T-cell (primary cell): ENCODE data around the gene ARHGEF11. TPM values are rescaled to one million over a fixed set of nuclear protein-coding genes. Genes with fewer than 3 reads are reported as not detected.

Experiments
- ATAC-seq, 4 experiments: fragments of 200-7000 bp in 3 of 4; fragments of 150-1000 bp in 1 of 4; cut with Tn5 transposase; replicated peaks in 1 of 4; 1 replicate in 3 of 4; 2 replicates in 1 of 4; pipeline ENCODE4 v1.10.0; 2021; ENCODE audit warnings: moderate library complexity in 3 of 4, mild to moderate bottlenecking in 2 of 4, moderate number of reproducible peaks in 1 of 4
- CTCF ChIA-PET, 2 donors: fragments of 300-600 bp; sonication (Branson Sonifier 250); formaldehyde crosslinking; loops; one replicate each; lab custom pipeline; 2022; ENCODE audit warnings: antibody characterized with exemption in 2 of 2; lab: Charles Lee
- POLR2A ChIA-PET, 2 donors: fragments of 300-600 bp; sonication (Branson Sonifier 250); formaldehyde crosslinking; loops; one replicate each; lab custom pipeline; 2022; ENCODE audit warnings: antibody characterized with exemption in 2 of 2; lab: Charles Lee
- DNase-seq, 35 experiments: peaks; one replicate each; pipeline versions ENCODE4 v3.0.0 to v3.0.0-alpha.2; 2013 to 2023
- H3K27ac ChIP-seq: one replicate; pipeline ENCODE4 v1.5.1; 2013; ENCODE audit warnings: low read length
- H3K27me3 ChIP-seq, 2 experiments: replicated peaks in 1 of 2; 1 replicate in 1 of 2; 2 replicates in 1 of 2; pipeline versions ENCODE4 v1.6.1 to v1.7.0; 2013; ENCODE audit warnings: low read length in 1 of 2, mixed read lengths in 1 of 2; ENCODE audit not compliant: control insufficient read depth in 2 of 2, insufficient read depth in 2 of 2; ENCODE audit errors: extremely low read depth in 1 of 2
- H3K36me3 ChIP-seq, 2 donors: 1 replicate in 1 of 2; 2 replicates in 1 of 2; pipeline versions ENCODE4 v1.6.1 to v1.7.0; 2013; ENCODE audit warnings: low read length in 1 of 2; ENCODE audit not compliant: control insufficient read depth in 2 of 2, insufficient read depth in 1 of 2; ENCODE audit errors: extremely low read depth in 1 of 2
- H3K4me1 ChIP-seq, 2 experiments: 1 replicate in 1 of 2; 2 replicates in 1 of 2; pipeline versions ENCODE4 v1.6.1 to v1.7.0; 2013; ENCODE audit warnings: low read length in 2 of 2, mixed read lengths in 1 of 2; ENCODE audit not compliant: insufficient read depth in 2 of 2, control insufficient read depth in 1 of 2; ENCODE audit errors: extremely low read depth in 1 of 2
- H3K4me3 ChIP-seq, 2 donors: 1 replicate in 1 of 2; 2 replicates in 1 of 2; pipeline versions ENCODE4 v1.5.1 to v1.7.0; 2013; ENCODE audit warnings: mild to moderate bottlenecking in 2 of 2, low read length in 1 of 2, moderate library complexity in 1 of 2; ENCODE audit not compliant: control insufficient read depth in 1 of 2; ENCODE audit errors: extremely low read depth in 1 of 2
- H3K9me3 ChIP-seq: 2 replicates; pipeline ENCODE4 v1.7.0; 2013
- H3K27ac Mint-ChIP-seq, 2 donors: one replicate each; pipeline ENCODE4 v1.8.0; 2020 to 2021; ENCODE audit warnings: mild to moderate bottlenecking in 2 of 2, mixed read lengths in 2 of 2
- H3K27me3 Mint-ChIP-seq, 2 donors: one replicate each; pipeline ENCODE4 v1.8.0; 2021 to 2022; ENCODE audit warnings: mixed read lengths in 2 of 2
- H3K36me3 Mint-ChIP-seq: one replicate; pipeline ENCODE4 v1.8.0; 2021; ENCODE audit warnings: mixed read lengths
- H3K4me1 Mint-ChIP-seq, 3 donors: one replicate each; pipeline ENCODE4 v1.8.0; 2020 to 2022; ENCODE audit warnings: mixed read lengths in 3 of 3, mild to moderate bottlenecking in 1 of 3
- H3K4me3 Mint-ChIP-seq, 3 donors: one replicate each; pipeline ENCODE4 v1.8.0; 2020 to 2022; ENCODE audit warnings: mild to moderate bottlenecking in 3 of 3, mixed read lengths in 3 of 3, moderate library complexity in 3 of 3
- H3K9me3 Mint-ChIP-seq, 3 donors: one replicate each; pipeline ENCODE4 v1.8.0; 2020 to 2022; ENCODE audit warnings: mixed read lengths in 3 of 3
- WGBS: methylation state at CpG from one replicate; pipeline ENCODE4 v1.1.5; 2013; ENCODE audit warnings: missing lambda C conversion rate; ENCODE audit not compliant: insufficient coverage; 5-methylcytosine and 5-hydroxymethylcytosine counted together
- total RNA-seq, 35 experiments: library from RNA in 6 of 35; stranded (reverse) in 6 of 35; fragments of 120-200 nt in 1 of 35; gene quantifications; one replicate each; pipeline versions ENCODE4 v1.2.1 to v1.2.4 and lab custom pipeline; 2013 to 2026

ARHGEF11 gene
- total RNA-seq, 5 donors from 2014 or later (not counting 1 experiment from before 2014, with no cell fraction given), result 20.7 to 34.6 (median 34.1) TPM

DNA sequence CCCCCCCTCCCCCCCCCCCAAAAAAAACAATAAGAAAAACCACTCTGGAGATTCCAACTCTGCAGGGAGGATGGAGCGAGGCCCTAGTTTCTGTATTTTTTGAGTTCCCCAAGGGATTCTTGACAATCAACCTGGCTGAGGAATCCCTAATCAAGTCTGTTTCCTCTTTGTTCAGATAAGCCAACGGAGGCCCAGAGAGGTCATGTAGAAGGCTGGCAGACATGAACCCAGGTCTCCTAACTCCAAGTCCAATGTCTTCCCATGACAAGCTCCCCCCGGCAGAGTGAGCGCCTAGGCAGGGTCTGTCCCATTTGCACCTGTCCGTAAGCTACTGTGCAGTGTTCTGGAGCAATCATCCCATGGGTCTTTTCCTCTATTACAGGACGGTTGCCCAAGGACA lies 85.6 kb downstream of the ARHGEF11 start:
- Histone ChIP-seq H3K27ac (no peak overlapping the region), H3K27me3 (no peaks in the 10 kb centered on the region), H3K4me1 (peaks cover 13 to 29% of the 10 kb centered on the region in 2 experiments), H3K9me3 (no peaks in the 10 kb centered on the region), H3K36me3 (peaks cover 9 to 42% of the 10 kb centered on the region in 2 donors), H3K4me3 (no peak overlapping the region)
- Mint-ChIP-seq H3K4me1 (peaks cover 40 to 41% (median 41%) of the 10 kb centered on the region in 3 donors), H3K4me3 (no peak overlapping the region), H3K27ac (no peak overlapping the region), H3K9me3 (no peaks in the 10 kb centered on the region), H3K36me3 (peaks cover 65% of the 10 kb centered on the region), H3K27me3 (no peaks in the 10 kb centered on the region)
- ATAC-seq (no peak), DNase-seq (no peak)
- CTCF ChIA-PET, result interaction anchor here in 1 of 2 donors (0.5 to 1.5 kb wide), 2 partner anchors 11 to 49 kb away, joined by 3 to 5 read pairs; no protein-coding TSS in a partner anchor
- POLR2A ChIA-PET, result interaction anchor here in 1 of 2 donors (0.7 to 0.8 kb wide), 2 partner anchors 57 to 138 kb away, joined by 3 to 7 read pairs; no protein-coding TSS in a partner anchor
- 88% methylated on average over 4 of the region's 6 CpGs for WGBS

DNA sequence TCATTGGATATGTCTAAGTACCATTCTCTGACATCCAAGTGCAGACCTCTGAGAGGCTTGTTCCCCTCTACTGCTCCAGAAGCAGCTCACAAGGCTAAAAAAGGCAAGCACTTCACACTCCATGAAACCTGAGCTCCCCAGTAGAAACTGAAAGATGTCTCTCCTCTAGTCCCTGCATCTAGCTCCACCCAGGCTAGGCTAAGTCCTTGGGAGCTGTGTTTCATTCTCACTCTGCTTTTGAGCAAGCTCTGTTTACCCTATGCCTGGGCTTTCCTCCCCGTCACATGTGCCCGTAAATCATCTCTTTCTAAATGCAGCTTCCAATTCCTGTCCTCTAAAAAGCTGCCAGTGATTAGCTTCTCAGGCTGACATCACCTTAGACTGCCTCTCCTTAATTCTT lies 86.1 kb downstream of the ARHGEF11 start:
- ChIA-PET CTCF (no interaction called here), POLR2A (interaction anchor here in 1 of 2 donors (0.5 to 0.8 kb wide), 3 partner anchors 58 to 906 kb away, joined by 3 to 7 read pairs (median 3); partner anchors contain the start of gene UBQLN4)
- Mint-ChIP-seq H3K4me1 (peaks cover 37 to 41% (median 40%) of the 10 kb centered on the region in 3 donors), H3K9me3 (no peaks in the 10 kb centered on the region), H3K36me3 (peaks cover 71% of the 10 kb centered on the region), H3K27ac (no peak overlapping the region), H3K27me3 (no peaks in the 10 kb centered on the region), H3K4me3 (no peak overlapping the region)
- no peak overlapping the region for H3K27ac ChIP-seq
- H3K4me1 ChIP-seq, result peaks cover 13 to 26% of the 10 kb centered on the region in 2 experiments
- H3K4me3 ChIP-seq, result no peak overlapping the region
- WGBS, result 100% methylated on average over 2 of the region's 2 CpGs
- peaks cover 9 to 47% of the 10 kb centered on the region in 2 donors for H3K36me3 ChIP-seq
- no peaks in the 10 kb centered on the region for H3K27me3 ChIP-seq
- H3K9me3 ChIP-seq, result no peaks in the 10 kb centered on the region
- ATAC-seq (no peak), DNase-seq (no peak)

DNA sequence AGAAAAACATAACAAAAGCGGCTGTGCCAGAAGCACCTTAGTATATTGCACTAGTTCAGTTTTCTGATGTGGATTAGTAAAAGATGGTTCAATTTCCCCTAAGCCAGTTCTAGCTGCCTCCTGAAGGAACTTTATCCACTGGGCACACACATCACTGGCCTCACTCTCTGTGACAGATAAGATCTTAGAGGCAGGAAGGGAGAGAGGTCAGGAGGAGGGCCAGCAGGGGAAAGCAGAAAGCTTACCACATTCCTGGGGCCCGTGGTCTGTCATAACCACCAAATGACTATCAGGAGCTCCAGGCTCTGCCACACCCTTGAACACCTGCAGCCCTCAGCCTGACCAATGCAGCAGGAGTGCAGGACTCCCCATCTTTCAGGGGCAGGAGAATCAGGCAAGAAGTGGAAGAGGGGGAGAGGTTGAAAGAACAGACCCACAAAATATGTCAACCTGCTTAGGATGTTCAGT lies 87.3 kb downstream of the ARHGEF11 start:
- H3K36me3 Mint-ChIP-seq, result peaks cover 68% of the 10 kb centered on the region
- no peak overlapping the region for H3K4me3 ChIP-seq
- H3K9me3 Mint-ChIP-seq, result no peaks in the 10 kb centered on the region
- no peak overlapping the region for H3K4me3 Mint-ChIP-seq
- H3K27me3 Mint-ChIP-seq, result no peaks in the 10 kb centered on the region
- peaks cover 10 to 18% of the 10 kb centered on the region in 2 experiments for H3K4me1 ChIP-seq
- H3K4me1 Mint-ChIP-seq, result peaks cover 26 to 31% (median 28%) of the 10 kb centered on the region in 3 donors
- H3K27ac ChIP-seq, result no peak overlapping the region
- no peaks in the 10 kb centered on the region for H3K27me3 ChIP-seq
- ATAC-seq, result no peak
- no peaks in the 10 kb centered on the region for H3K9me3 ChIP-seq
- no peak for DNase-seq
- peak overlapping the region in 1 of 2 donors; percentile 75 for H3K27ac Mint-ChIP-seq
- WGBS, result no CpG with 5 or more reads among the region's 2 CpGs
- ChIA-PET CTCF (no interaction called here), POLR2A (no interaction called here)
- H3K36me3 ChIP-seq, result peaks cover 11 to 47% of the 10 kb centered on the region in 2 donors

DNA sequence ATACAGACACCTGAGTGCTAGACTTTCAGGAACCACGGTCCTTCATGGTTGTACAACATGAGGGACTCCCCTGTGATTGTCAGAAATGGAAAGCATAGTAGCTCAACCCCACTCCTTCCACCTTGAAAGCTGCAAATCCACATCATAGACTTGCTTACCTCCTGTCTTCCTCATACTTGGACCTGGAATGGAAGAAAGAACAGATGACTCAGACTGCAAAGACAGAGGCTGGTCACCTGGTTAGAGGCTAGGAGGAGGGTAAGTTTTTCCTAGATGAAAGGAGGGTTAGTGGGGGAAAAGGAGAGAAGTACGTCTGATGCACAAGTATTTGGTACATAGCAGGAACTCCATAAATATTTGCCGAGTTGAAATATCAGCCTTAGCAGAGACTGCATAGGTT lies 87.9 kb downstream of the ARHGEF11 start:
- WGBS, result 44% methylated on average over 1 of the region's 3 CpGs
- Mint-ChIP-seq H3K36me3 (peaks cover 70% of the 10 kb centered on the region), H3K27ac (no peak overlapping the region), H3K27me3 (no peaks in the 10 kb centered on the region), H3K4me1 (peaks cover 21 to 25% (median 23%) of the 10 kb centered on the region in 3 donors), H3K4me3 (no peak overlapping the region), H3K9me3 (no peaks in the 10 kb centered on the region)
- ChIA-PET CTCF (no interaction called here), POLR2A (no interaction called here)
- peaks cover 14 to 47% of the 10 kb centered on the region in 2 donors for H3K36me3 ChIP-seq
- no peak overlapping the region for H3K27ac ChIP-seq
- ATAC-seq (no peak), DNase-seq (no peak)
- H3K27me3 ChIP-seq, result no peaks in the 10 kb centered on the region
- no peak overlapping the region for H3K4me3 ChIP-seq
- no peaks in the 10 kb centered on the region for H3K9me3 ChIP-seq
- peaks cover 5 to 12% of the 10 kb centered on the region in 2 experiments for H3K4me1 ChIP-seq

DNA sequence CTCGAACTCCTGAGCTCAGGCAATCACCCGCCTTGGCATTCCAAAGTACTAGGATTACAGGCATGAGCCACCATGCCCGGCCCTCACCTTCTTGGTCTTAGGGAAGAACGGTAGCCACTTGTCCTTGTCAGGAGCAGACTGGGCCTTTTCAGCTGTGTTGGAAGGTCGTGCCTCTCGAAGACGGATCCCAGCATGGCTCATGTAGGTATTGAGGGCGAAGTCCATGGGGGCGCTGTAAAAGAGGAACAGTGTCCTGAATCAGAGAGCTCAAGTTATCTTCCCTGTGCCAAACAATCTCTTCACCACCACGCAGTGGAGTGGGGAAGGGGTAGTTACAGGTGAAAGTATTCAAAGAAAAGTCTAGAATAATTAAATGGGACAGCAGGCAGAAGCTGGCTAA lies 89.2 kb downstream of the ARHGEF11 start:
- no peak for DNase-seq
- no peak overlapping the region for H3K27ac Mint-ChIP-seq

DNA sequence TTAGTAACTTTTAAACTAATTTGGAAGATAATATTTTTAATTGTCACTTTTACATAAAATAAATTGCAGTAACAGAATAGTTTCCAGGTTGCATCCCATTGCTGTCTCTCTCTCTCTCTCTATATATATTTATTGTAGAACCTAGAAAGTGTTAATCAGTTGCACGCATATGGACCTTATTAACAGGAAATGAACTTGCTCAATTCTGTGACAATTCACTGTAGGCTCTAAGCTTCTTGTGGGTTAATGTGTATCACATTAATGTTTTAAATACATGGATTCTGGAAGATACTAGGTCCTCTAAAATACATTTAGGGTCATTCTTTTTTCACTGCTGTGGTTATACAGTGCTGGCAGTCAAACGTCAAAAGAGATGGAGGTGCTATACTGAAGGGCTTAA lies 92.0 kb downstream of the ARHGEF11 start:
- Mint-ChIP-seq H3K27me3 (no peaks in the 10 kb centered on the region), H3K27ac (no peak overlapping the region), H3K36me3 (peaks cover 70% of the 10 kb centered on the region), H3K9me3 (no peaks in the 10 kb centered on the region), H3K4me1 (peaks cover 4 to 8% (median 7%) of the 10 kb centered on the region in 3 donors), H3K4me3 (no peak overlapping the region)
- ChIA-PET POLR2A (no interaction called here), CTCF (no interaction called here)
- H3K27ac ChIP-seq, result no peak overlapping the region
- peaks cover 13 to 60% of the 10 kb centered on the region in 2 donors for H3K36me3 ChIP-seq
- no peaks in the 10 kb centered on the region for H3K27me3 ChIP-seq
- no peak for ATAC-seq
- H3K9me3 ChIP-seq, result no peaks in the 10 kb centered on the region
- no peak for DNase-seq
- H3K4me1 ChIP-seq, result no peaks in the 10 kb centered on the region
- H3K4me3 ChIP-seq, result no peak overlapping the region
- WGBS, result no CpG with 5 or more reads among the region's 2 CpGs

More for the DNA sequence above, 89.2 kb downstream of the ARHGEF11 start:
- Mint-ChIP-seq H3K36me3 (peaks cover 69% of the 10 kb centered on the region), H3K4me1 (peaks cover 8 to 15% (median 12%) of the 10 kb centered on the region in 3 donors), H3K4me3 (no peak overlapping the region), H3K27me3 (no peaks in the 10 kb centered on the region), H3K9me3 (no peaks in the 10 kb centered on the region)
- Histone ChIP-seq H3K4me3 (no peak overlapping the region), H3K27ac (no peak overlapping the region), H3K36me3 (peaks cover 18 to 51% of the 10 kb centered on the region in 2 donors), H3K27me3 (no peaks in the 10 kb centered on the region), H3K9me3 (no peaks in the 10 kb centered on the region), H3K4me1 (no peaks in the 10 kb centered on the region)
- no peak for ATAC-seq
- ChIA-PET CTCF (interaction anchor here in 1 of 2 donors (0.6 kb wide), 1 partner anchor 55 kb away, joined by 3 read pairs; no protein-coding TSS in a partner anchor), POLR2A (no interaction called here)
- WGBS, result 86% methylated on average over 6 of the region's 10 CpGs
